Lower lobe of right lung (tissue), 2 donors: Measurements from ENCODE around the gene FAM170A. TPM values are rescaled to one million over a fixed set of nuclear protein-coding genes. Genes with fewer than 3 reads are reported as not detected.

Experiments used
- ATAC-seq, 2 donors: fragments of 200-7000 bp; cut with Tn5 transposase; one replicate each; pipeline ENCODE4 v1.9.1; 2020 to 2022; ENCODE audit warnings: mild to moderate bottlenecking in 2 of 2, moderate library complexity in 2 of 2
- DNase-seq: peaks from one replicate; pipeline ENCODE4 v3.0.0-alpha.2; 2020
- H3K27ac ChIP-seq: fragments of 200-600 bp; one replicate; pipeline ENCODE4 v1.8.0; 2022
- H3K27me3 ChIP-seq: fragments of 200-600 bp; one replicate; pipeline ENCODE4 v1.8.0; 2022; ENCODE audit warnings: low read depth
- H3K36me3 ChIP-seq: fragments of 200-600 bp; one replicate; pipeline ENCODE4 v1.8.0; 2022; ENCODE audit warnings: mild to moderate bottlenecking
- H3K4me1 ChIP-seq: fragments of 200-600 bp; one replicate; pipeline ENCODE4 v1.8.0; 2022
- H3K4me3 ChIP-seq: fragments of 200-600 bp; one replicate; pipeline ENCODE4 v1.8.0; 2022; ENCODE audit warnings: mild to moderate bottlenecking
- H3K9me3 ChIP-seq: fragments of 200-600 bp; one replicate; pipeline ENCODE4 v1.8.0; 2022
- intact Hi-C: fragments of 100-400 bp; cut with DNase I; formaldehyde crosslinking; loops from one replicate; pipeline ENCODE4 v1.11.0; 2022
- total RNA-seq: library from RNA; stranded (reverse); fragmentation: NEBNext Ultra II Directional; extraction: Animal tissue kit (Norgen Biotek cat#: 25700); gene quantifications from one replicate; pipeline ENCODE4 v1.2.1, GENCODE V29; 2021
- TF ChIP-seq, protein P1 (sequence below): fragments of 200-600 bp; IDR thresholded peaks from one replicate; pipeline ENCODE4 v1.8.0; 2022; ENCODE audit warnings: antibody characterized with exemption, mild to moderate bottlenecking
- donor health status: DM: no; HTN: yes; CAD: no; lungs with severe emphysema.

Gene FAM170A
- total RNA-seq, 1 donor from 2014 or later = not detected

DNA sequence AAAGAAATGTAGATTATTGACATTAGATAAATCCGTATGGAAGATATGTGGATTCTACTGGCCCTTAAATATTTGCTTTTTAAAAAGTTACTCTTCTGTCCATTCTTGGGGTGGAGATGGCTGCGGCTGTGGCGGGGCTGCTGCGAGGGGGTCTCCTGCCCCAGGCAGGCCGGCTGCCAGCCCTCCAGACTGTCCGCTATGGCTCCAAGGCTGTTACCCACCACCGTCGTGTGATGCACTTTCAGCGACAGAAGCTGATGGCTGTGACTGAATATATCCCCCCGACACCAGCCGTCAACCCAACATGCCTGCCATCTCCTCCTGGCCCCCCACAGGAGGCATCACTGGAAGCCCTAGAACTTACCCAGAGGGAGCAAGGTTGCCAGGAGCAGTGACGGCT lies 50.7 kb downstream of the FAM170A start:
- intact Hi-C loops = no loop called here
- H3K27me3 ChIP-seq = no peaks in the 10 kb centered on the region
- no peak overlapping the region for H3K4me3 ChIP-seq
- H3K4me1 ChIP-seq = no peaks in the 10 kb centered on the region
- H3K27ac ChIP-seq = no peak overlapping the region
- H3K36me3 ChIP-seq = no peaks in the 10 kb centered on the region
- no peak for DNase-seq
- TF ChIP-seq, protein P1, sequence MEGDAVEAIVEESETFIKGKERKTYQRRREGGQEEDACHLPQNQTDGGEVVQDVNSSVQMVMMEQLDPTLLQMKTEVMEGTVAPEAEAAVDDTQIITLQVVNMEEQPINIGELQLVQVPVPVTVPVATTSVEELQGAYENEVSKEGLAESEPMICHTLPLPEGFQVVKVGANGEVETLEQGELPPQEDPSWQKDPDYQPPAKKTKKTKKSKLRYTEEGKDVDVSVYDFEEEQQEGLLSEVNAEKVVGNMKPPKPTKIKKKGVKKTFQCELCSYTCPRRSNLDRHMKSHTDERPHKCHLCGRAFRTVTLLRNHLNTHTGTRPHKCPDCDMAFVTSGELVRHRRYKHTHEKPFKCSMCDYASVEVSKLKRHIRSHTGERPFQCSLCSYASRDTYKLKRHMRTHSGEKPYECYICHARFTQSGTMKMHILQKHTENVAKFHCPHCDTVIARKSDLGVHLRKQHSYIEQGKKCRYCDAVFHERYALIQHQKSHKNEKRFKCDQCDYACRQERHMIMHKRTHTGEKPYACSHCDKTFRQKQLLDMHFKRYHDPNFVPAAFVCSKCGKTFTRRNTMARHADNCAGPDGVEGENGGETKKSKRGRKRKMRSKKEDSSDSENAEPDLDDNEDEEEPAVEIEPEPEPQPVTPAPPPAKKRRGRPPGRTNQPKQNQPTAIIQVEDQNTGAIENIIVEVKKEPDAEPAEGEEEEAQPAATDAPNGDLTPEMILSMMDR = no peak
- no peak for ATAC-seq
- no peaks in the 10 kb centered on the region for H3K9me3 ChIP-seq

DNA sequence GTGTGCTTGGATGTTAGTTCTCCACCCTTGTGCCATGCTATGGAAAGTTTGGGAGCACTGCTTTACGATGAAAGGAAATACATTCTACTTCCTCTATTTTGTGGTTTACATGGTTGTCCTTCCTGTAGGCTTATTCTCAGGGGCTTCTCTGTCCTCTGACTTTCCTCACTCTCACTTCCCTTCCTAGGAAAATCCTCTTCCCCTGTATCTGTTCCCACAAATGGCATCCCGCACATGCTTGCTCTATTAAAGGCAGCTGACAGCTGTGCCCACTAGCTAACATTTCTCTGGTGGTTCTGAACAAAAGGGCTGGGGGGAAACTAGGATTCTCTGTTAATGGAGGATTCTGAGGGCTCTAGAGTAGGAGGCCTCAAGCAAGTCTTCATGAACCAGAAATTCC lies 52.4 kb downstream of the FAM170A start:
- Histone ChIP-seq H3K9me3 (no peaks in the 10 kb centered on the region), H3K4me3 (no peak overlapping the region), H3K36me3 (no peaks in the 10 kb centered on the region), H3K27ac (no peak overlapping the region), H3K4me1 (no peaks in the 10 kb centered on the region), H3K27me3 (no peaks in the 10 kb centered on the region)
- DNase-seq (no peak), ATAC-seq (peak in 1 of 2 donors; percentile 30)
- TF ChIP-seq, protein P1 = no peak
- intact Hi-C loops = no loop called here

DNA sequence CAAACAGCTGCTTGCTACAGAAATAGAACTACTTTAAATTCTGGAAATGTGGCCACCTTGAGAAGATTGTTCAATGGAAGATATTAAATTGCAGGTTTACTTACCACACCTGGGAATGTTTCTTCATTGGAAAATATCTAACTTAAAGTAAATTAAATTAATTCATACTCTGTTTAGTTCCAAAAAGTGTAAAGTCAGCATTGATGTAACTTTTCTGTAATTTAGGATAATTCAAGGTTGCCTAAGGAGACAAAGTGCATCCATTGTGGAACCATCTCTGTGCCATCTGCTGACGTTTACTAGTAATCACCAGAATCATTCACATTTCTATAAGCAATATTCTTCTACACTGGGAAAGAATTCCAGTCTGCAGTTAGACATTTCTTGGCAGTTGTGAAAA lies 53.0 kb downstream of the FAM170A start:
- DNase-seq = no peak
- H3K9me3 ChIP-seq = no peaks in the 10 kb centered on the region
- intact Hi-C loops = no loop called here
- no peak for ATAC-seq
- no peaks in the 10 kb centered on the region for H3K4me1 ChIP-seq
- TF ChIP-seq, protein P1 = no peak
- no peak overlapping the region for H3K4me3 ChIP-seq
- no peaks in the 10 kb centered on the region for H3K36me3 ChIP-seq
- no peak overlapping the region for H3K27ac ChIP-seq
- no peaks in the 10 kb centered on the region for H3K27me3 ChIP-seq

Other genes with a start within 250 kb of the FAM170A start
- gene HSD17B4, start 177.1 kb upstream of the FAM170A start, total RNA-seq = 364 TPM